ENCODE measurements around the gene AGBL1.

- TF ChIP-seq, protein P1, sequence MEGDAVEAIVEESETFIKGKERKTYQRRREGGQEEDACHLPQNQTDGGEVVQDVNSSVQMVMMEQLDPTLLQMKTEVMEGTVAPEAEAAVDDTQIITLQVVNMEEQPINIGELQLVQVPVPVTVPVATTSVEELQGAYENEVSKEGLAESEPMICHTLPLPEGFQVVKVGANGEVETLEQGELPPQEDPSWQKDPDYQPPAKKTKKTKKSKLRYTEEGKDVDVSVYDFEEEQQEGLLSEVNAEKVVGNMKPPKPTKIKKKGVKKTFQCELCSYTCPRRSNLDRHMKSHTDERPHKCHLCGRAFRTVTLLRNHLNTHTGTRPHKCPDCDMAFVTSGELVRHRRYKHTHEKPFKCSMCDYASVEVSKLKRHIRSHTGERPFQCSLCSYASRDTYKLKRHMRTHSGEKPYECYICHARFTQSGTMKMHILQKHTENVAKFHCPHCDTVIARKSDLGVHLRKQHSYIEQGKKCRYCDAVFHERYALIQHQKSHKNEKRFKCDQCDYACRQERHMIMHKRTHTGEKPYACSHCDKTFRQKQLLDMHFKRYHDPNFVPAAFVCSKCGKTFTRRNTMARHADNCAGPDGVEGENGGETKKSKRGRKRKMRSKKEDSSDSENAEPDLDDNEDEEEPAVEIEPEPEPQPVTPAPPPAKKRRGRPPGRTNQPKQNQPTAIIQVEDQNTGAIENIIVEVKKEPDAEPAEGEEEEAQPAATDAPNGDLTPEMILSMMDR (conservative IDR thresholded peaks at IDR 0.05): no peak
- no peak for TF ChIP-seq EZH2 (IDR thresholded peaks at IDR 0.05; ENCODE audit: low read depth)
Observed at GRCh38 chr15:86526938-86527690, 447.4 kb downstream of the AGBL1 start.

All from PC-9 (cell line).